Transverse colon (tissue), 4 donors: ENCODE data around the gene SLC10A6.

Experiments used
- CTCF ChIP-seq, 5 experiments: fragments of 200-600 bp in 3 of 5; fragments of 450-650 bp in 2 of 5; sonication (generic) in 3 of 5; IDR thresholded peaks; 1 replicate in 2 of 5; 2 replicates in 3 of 5; pipeline ENCODE4 v1.5.1; 2016 to 2017; ENCODE audit warnings: antibody characterized with exemption in 5 of 5, inconsistent platforms in 3 of 5, mild to moderate bottlenecking in 2 of 5, moderate library complexity in 1 of 5
- POLR2AphosphoS5 ChIP-seq, 3 donors: sonication (generic); formaldehyde crosslinking; IDR thresholded peaks; one replicate each; pipeline ENCODE4 v1.6.1; 2016; ENCODE audit warnings: antibody characterized with exemption in 3 of 3

GRCh38 chr4:86819561-86819960 lies 29.6 kb downstream of the SLC10A6 start:
- TF ChIP-seq CTCF (IDR thresholded peaks at IDR 0.05) (no peak), POLR2AphosphoS5 (IDR thresholded peaks at IDR 0.05) (no peak)
